ENCODE results near the gene ADCY3. TPM values are rescaled to one million over a fixed set of nuclear protein-coding genes. Genes with fewer than 3 reads are reported as not detected.
A peak's percentile ranks its signal among the peaks of the same experiment; 100 is the strongest.

ADCY3 gene
- total and polyA plus RNA-seq, 2 donors from 2014 or later, result 21.1 to 44.6 TPM

DNA sequence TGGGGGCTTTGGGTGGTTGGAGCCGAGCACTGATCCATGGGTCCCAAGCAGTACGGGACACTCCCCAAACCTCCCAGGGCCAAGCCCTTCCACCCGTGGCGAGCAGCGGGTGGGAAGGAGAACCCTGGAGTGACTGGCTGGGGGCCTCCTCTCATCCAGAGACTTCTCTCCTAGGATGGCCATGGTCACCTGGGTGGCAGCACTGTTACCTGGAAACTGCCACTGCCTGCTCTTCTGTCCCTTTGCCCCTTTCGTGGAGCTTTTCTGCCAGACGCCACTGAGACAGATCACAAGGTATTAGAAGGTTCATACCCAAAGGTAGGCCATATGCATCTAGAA is 99.9 kb downstream of the ADCY3 start:
- FAIRE-seq, result no peak

DNA sequence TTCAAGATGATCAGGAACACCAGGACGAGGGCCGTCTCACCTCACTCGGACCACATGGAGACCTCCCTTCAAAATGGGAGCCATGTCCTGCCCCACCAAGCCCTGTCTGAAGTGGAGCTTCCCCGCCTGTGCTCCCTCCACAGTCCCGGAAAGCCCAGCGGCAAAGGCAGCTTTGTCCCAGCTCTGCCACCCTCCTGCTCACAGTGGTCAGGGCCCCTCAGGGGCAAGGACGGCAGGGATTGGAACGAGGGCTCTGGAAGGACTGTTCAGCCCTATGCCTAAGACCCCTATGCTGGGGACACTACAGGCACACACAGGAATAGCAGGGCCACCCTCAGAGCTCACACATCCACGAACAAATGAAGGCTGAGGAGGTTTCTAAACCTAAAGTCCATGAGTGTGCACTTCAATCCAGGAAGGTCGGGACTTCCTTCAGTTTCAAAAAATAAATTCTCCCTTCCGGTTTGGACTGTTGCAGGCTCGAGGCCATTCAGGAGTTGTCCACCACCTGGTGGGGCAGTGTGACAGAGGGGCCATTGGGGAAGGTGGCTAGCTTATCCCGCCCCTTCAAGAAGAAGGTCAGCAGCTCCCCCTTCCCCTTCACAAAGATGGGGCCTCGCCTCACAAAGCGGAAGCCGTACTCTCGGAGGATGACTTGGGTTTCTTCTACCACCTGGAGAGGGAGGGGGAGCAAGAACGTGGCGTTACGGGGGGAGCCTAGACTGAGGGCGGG is 100.4 kb downstream of the ADCY3 start:
- peaks cover 5 to 21% (median 6%) of the 10 kb centered on the region in 3 donors for H3K36me3 ChIP-seq (ENCODE audit: control insufficient read depth in 2 of 3, insufficient read depth in 3 of 3, low read length in 3 of 3)
- no peaks in the 10 kb centered on the region for H3K9me3 ChIP-seq (ENCODE audit: control insufficient read depth in 2 of 3, insufficient read depth in 1 of 3, low read length in 3 of 3)
- H3K27me3 ChIP-seq (ENCODE audit: control insufficient read depth, insufficient read depth, low read length), result no peaks in the 10 kb centered on the region
- intact Hi-C loops (cut with DNase I), result no loop called here
- H3K27ac ChIP-seq (ENCODE audit: low read depth in 2 of 2, low read length in 2 of 2), result no peak overlapping the region
- DNase-seq (peak in 1 of 5 donors; percentile 56), FAIRE-seq (no peak)
- H3K4me3 ChIP-seq (ENCODE audit: low read length in 3 of 3), result no peak overlapping the region
- H3K4me1 ChIP-seq (ENCODE audit: control insufficient read depth in 2 of 3, insufficient read depth in 2 of 3, low read depth in 1 of 3, low read length in 3 of 3), result no peaks in the 10 kb centered on the region
- TF ChIP-seq, protein P1, sequence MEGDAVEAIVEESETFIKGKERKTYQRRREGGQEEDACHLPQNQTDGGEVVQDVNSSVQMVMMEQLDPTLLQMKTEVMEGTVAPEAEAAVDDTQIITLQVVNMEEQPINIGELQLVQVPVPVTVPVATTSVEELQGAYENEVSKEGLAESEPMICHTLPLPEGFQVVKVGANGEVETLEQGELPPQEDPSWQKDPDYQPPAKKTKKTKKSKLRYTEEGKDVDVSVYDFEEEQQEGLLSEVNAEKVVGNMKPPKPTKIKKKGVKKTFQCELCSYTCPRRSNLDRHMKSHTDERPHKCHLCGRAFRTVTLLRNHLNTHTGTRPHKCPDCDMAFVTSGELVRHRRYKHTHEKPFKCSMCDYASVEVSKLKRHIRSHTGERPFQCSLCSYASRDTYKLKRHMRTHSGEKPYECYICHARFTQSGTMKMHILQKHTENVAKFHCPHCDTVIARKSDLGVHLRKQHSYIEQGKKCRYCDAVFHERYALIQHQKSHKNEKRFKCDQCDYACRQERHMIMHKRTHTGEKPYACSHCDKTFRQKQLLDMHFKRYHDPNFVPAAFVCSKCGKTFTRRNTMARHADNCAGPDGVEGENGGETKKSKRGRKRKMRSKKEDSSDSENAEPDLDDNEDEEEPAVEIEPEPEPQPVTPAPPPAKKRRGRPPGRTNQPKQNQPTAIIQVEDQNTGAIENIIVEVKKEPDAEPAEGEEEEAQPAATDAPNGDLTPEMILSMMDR (IDR thresholded peaks at IDR 0.05; ENCODE audit: borderline replicate concordance, extremely low read depth, insufficient read depth), result no peak
- no peak overlapping the region for H3K9ac ChIP-seq (ENCODE audit: low read length in 3 of 3)

More for the DNA sequence above, 99.9 kb downstream of the ADCY3 start:
- no peaks in the 10 kb centered on the region for H3K9me3 ChIP-seq (ENCODE audit: control insufficient read depth in 2 of 3, insufficient read depth in 1 of 3, low read length in 3 of 3)
- intact Hi-C loops (cut with DNase I), result no loop called here
- no peak overlapping the region for H3K9ac ChIP-seq (ENCODE audit: low read length in 3 of 3)
- H3K36me3 ChIP-seq (ENCODE audit: control insufficient read depth in 2 of 3, insufficient read depth in 3 of 3, low read length in 3 of 3), result peaks cover 5 to 21% (median 6%) of the 10 kb centered on the region in 3 donors
- DNase-seq, result peak in 1 of 5 donors; percentile 41
- no peak overlapping the region for H3K4me3 ChIP-seq (ENCODE audit: low read length in 3 of 3)
- no peaks in the 10 kb centered on the region for H3K4me1 ChIP-seq (ENCODE audit: control insufficient read depth in 2 of 3, insufficient read depth in 2 of 3, low read depth in 1 of 3, low read length in 3 of 3)
- H3K27ac ChIP-seq (ENCODE audit: low read depth in 2 of 2, low read length in 2 of 2), result no peak overlapping the region
- no peaks in the 10 kb centered on the region for H3K27me3 ChIP-seq (ENCODE audit: control insufficient read depth, insufficient read depth, low read length)
- TF ChIP-seq, protein P1 (IDR thresholded peaks at IDR 0.05; ENCODE audit: borderline replicate concordance, extremely low read depth, insufficient read depth), result no peak

DNA sequence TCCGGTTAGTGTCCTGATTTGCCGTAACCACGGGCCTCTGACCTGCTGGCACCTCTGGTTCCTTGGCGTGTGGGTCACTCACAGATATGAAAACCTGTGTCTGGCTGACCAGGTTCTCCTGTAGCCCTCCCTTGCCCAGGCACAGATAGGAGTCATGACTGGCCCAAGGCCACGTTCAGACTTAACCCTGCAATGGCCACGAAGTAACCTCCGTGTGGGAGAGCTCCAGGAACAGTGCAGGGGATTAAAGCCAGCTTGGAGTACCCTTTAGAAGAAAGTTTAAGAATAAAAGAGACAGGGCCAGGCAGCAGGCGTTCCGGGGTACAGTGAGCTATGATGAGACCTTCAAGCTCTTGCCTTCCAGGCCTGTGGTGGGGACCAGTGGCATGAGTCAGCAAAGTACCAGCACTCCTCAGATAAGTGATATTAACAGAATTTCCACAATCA is 101.3 kb downstream of the ADCY3 start:
- TF ChIP-seq, protein P1 (IDR thresholded peaks at IDR 0.05; ENCODE audit: borderline replicate concordance, extremely low read depth, insufficient read depth), result no peak
- Histone ChIP-seq H3K27ac (ENCODE audit: low read depth in 2 of 2, low read length in 2 of 2) (no peak overlapping the region), H3K4me1 (ENCODE audit: control insufficient read depth in 2 of 3, insufficient read depth in 2 of 3, low read depth in 1 of 3, low read length in 3 of 3) (no peaks in the 10 kb centered on the region), H3K9me3 (ENCODE audit: control insufficient read depth in 2 of 3, insufficient read depth in 1 of 3, low read length in 3 of 3) (no peaks in the 10 kb centered on the region), H3K27me3 (ENCODE audit: control insufficient read depth, insufficient read depth, low read length) (no peaks in the 10 kb centered on the region), H3K4me3 (ENCODE audit: low read length in 3 of 3) (no peak overlapping the region), H3K9ac (ENCODE audit: low read length in 3 of 3) (no peak overlapping the region), H3K36me3 (ENCODE audit: control insufficient read depth in 2 of 3, insufficient read depth in 3 of 3, low read length in 3 of 3) (peaks cover 5 to 21% (median 6%) of the 10 kb centered on the region in 3 donors)
- intact Hi-C loops (cut with DNase I), result no loop called here
- DNase-seq (peak in 1 of 5 donors; percentile 25), FAIRE-seq (no peak)
